Natural killer cell (primary cell): ENCODE measurements around the gene MED12L. TPM values are rescaled to one million over a fixed set of nuclear protein-coding genes. Genes with fewer than 3 reads are reported as not detected.

Source experiments
- ATAC-seq, 3 donors: fragments of 150-1000 bp in 2 of 3; fragments of 200-7000 bp in 1 of 3; cut with Tn5 transposase; 1 replicate in 1 of 3; 2 replicates in 2 of 3; pipeline ENCODE4 v1.10.0; 2021; ENCODE audit warnings: mild to moderate bottlenecking in 2 of 3, moderate library complexity in 2 of 3
- DNase-seq, 2 donors: peaks; one replicate each; pipeline versions ENCODE4 v3.0.0 to v3.0.0-alpha.2; 2013 to 2021; ENCODE audit warnings: mixed read lengths in 1 of 2
- H3K27ac ChIP-seq: one replicate; pipeline ENCODE4 v1.5.1; 2013; ENCODE audit warnings: mild to moderate bottlenecking, low read length
- H3K27me3 ChIP-seq: one replicate; pipeline ENCODE4 v1.6.1; 2013; ENCODE audit warnings: low read length; ENCODE audit not compliant: control insufficient read depth, insufficient read depth
- H3K36me3 ChIP-seq: one replicate; pipeline ENCODE4 v1.6.1; 2013; ENCODE audit warnings: low read length; ENCODE audit not compliant: control insufficient read depth, insufficient read depth
- H3K4me1 ChIP-seq: one replicate; pipeline ENCODE4 v1.6.1; 2013; ENCODE audit warnings: low read length; ENCODE audit not compliant: control insufficient read depth, insufficient read depth
- H3K4me3 ChIP-seq: one replicate; pipeline ENCODE4 v1.5.1; 2013; ENCODE audit warnings: low read length
- H3K9me3 ChIP-seq: one replicate; pipeline ENCODE4 v1.6.1; 2013; ENCODE audit warnings: low read length; ENCODE audit not compliant: control insufficient read depth, insufficient read depth
- H3K27ac Mint-ChIP-seq, 2 donors: one replicate each; pipeline ENCODE4 v1.8.0; 2022; ENCODE audit warnings: mild to moderate bottlenecking in 2 of 2, mixed read lengths in 2 of 2, moderate library complexity in 1 of 2
- H3K27me3 Mint-ChIP-seq, 2 donors: one replicate each; pipeline ENCODE4 v1.8.0; 2022; ENCODE audit warnings: low read depth in 2 of 2, mixed read lengths in 2 of 2
- H3K36me3 Mint-ChIP-seq: one replicate; pipeline ENCODE4 v1.8.0; 2022; ENCODE audit warnings: mixed read lengths
- H3K4me1 Mint-ChIP-seq, 2 donors: one replicate each; pipeline ENCODE4 v1.8.0; 2022; ENCODE audit warnings: mixed read lengths in 2 of 2
- H3K4me3 Mint-ChIP-seq: one replicate; pipeline ENCODE4 v1.8.0; 2022; ENCODE audit warnings: mild to moderate bottlenecking, moderate library complexity, mixed read lengths
- H3K9me3 Mint-ChIP-seq, 2 donors: one replicate each; pipeline ENCODE4 v1.8.0; 2022; ENCODE audit warnings: mixed read lengths in 2 of 2
- CTCF ChIP-seq: fragments of 200-600 bp; IDR thresholded peaks from one replicate; pipeline ENCODE4 v1.8.0; 2022; ENCODE audit warnings: antibody characterized with exemption
- WGBS: methylation state at CpG from one replicate; pipeline ENCODE4 v1.1.7; 2013; ENCODE audit warnings: missing lambda C conversion rate; ENCODE audit not compliant: insufficient coverage; 5-methylcytosine and 5-hydroxymethylcytosine counted together
- intact Hi-C: fragments of 100-400 bp; cut with micrococcal nuclease; formaldehyde crosslinking; loops from one replicate; pipeline ENCODE4 v1.14.2; 2022
- total RNA-seq, 4 donors: library from RNA; stranded (reverse); fragments of 120-200 nt in 1 of 4; gene quantifications; one replicate each; pipeline versions ENCODE4 v1.2.3 to v1.2.4, GENCODE V29; 2013 to 2022

Gene MED12L
- total RNA-seq, 3 donors from 2014 or later (not counting 1 experiment from before 2014, with no cell fraction given) = 3.0 to 6.5 (median 3.0) TPM

- Mint-ChIP-seq H3K27ac (peak overlapping the region; percentile 84 to 86), H3K4me3 (peak overlapping the region; percentile 72), H3K4me1 (peaks cover 16 to 28% of the 10 kb centered on the region in 2 donors), H3K9me3 (no peaks in the 10 kb centered on the region), H3K27me3 (no peaks in the 10 kb centered on the region), H3K36me3 (no peaks in the 10 kb centered on the region)
- 11% methylated on average over 1 of the region's 3 CpGs for WGBS
- peaks cover 4% of the 10 kb centered on the region for H3K4me1 ChIP-seq
- no peaks in the 10 kb centered on the region for H3K9me3 ChIP-seq
- ATAC-seq = no peak
- intact Hi-C loops = loop anchor here (5.0 kb wide), 1 partner anchor 565 kb away; no protein-coding TSS in a partner anchor
- H3K27ac ChIP-seq = no peak overlapping the region
- peaks cover 2% of the 10 kb centered on the region for H3K27me3 ChIP-seq
- no peak overlapping the region for H3K4me3 ChIP-seq
- peak; percentile 46 for TF ChIP-seq CTCF
- no peaks in the 10 kb centered on the region for H3K36me3 ChIP-seq
- peak in 1 of 2 donors; percentile 28 for DNase-seq
Observed at GRCh38 chr3:151327571-151328198, 242.2 kb downstream of the MED12L start.

- H3K27me3 ChIP-seq = peaks cover 2% of the 10 kb centered on the region
- peaks cover 4% of the 10 kb centered on the region for H3K4me1 ChIP-seq
- H3K4me3 ChIP-seq = peak overlapping the region; percentile 8
- no peaks in the 10 kb centered on the region for H3K36me3 ChIP-seq
- Mint-ChIP-seq H3K9me3 (no peaks in the 10 kb centered on the region), H3K27ac (peak overlapping the region; percentile 84 to 86), H3K4me3 (peak overlapping the region; percentile 72), H3K36me3 (no peaks in the 10 kb centered on the region), H3K27me3 (no peaks in the 10 kb centered on the region), H3K4me1 (peaks cover 22 to 35% of the 10 kb centered on the region in 2 donors)
- TF ChIP-seq CTCF = no peak
- peak overlapping the region; percentile 45 for H3K27ac ChIP-seq
- no peaks in the 10 kb centered on the region for H3K9me3 ChIP-seq
- ATAC-seq (peak; percentile 89 to 90 (median 90)), DNase-seq (peak; percentile 27 to 38)
- intact Hi-C loops = loop anchor here (5.0 kb wide), 1 partner anchor 564 kb away; no protein-coding TSS in a partner anchor
- WGBS = 10% methylated on average over 10 of the region's 10 CpGs
Observed at GRCh38 chr3:151328298-151328995, 243.0 kb downstream of the MED12L start.

GRCh38 chr3:151329363-151329762 is 243.9 kb downstream of the MED12L start, which contains the start of gene P2RY13:
TSS of gene P2RY13 (minus strand) at chr3:151329549. CDS start at chr3:151329528, 21 bp downstream.
- no peak for TF ChIP-seq CTCF
- Mint-ChIP-seq H3K27me3 (no peaks in the 10 kb centered on the region), H3K9me3 (no peaks in the 10 kb centered on the region), H3K4me1 (peaks cover 18 to 30% of the 10 kb centered on the region in 2 donors), H3K4me3 (peak within 1 kb of the TSS; percentile 72), H3K27ac (peak within 1 kb of the TSS; percentile 84 to 86), H3K36me3 (no peaks in the 10 kb centered on the region)
- WGBS = no CpG with 5 or more reads among the region's 1 CpG
- Histone ChIP-seq H3K27me3 (peaks cover 2% of the 10 kb centered on the region), H3K4me1 (peaks cover 4% of the 10 kb centered on the region), H3K4me3 (peak within 1 kb of the TSS; percentile 8), H3K27ac (peak within 1 kb of the TSS; percentile 45), H3K9me3 (no peaks in the 10 kb centered on the region), H3K36me3 (no peaks in the 10 kb centered on the region)
- DNase-seq = no peak
- no peak for ATAC-seq
- intact Hi-C loops = loop anchor here (5.0 kb wide), 1 partner anchor 563 kb away; no protein-coding TSS in a partner anchor
